ENCODE results near the gene SIVA1.

The SIVA1 gene

DNA sequence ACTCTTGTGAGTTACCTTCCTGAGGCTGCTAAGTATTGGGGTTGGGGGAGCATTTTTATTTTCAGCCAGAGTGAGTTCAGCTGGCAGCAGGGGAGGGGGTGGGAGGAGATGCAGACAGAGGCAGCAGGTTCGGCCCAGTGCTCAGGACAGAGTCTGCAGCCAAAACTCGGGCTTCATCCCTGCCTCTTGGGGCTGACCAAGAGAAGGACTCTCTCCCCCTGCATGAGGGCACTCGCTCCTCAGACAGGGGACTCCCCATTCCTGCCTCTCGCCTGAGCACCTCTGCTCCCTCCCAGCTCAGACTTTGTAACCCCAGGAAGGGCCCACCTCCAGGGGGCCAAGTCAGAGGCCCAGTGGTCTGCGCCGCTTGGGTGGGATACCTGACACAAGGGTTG, 43.7 kb downstream of the SIVA1 start:
- TF ChIP-seq YY1 (IDR thresholded peaks at IDR 0.05; ENCODE audit: insufficient read depth, insufficient read length) = no peak
- TF ChIP-seq ZNF274 (IDR thresholded peaks at IDR 0.05; ENCODE audit: low read depth, low read length) = no peak
- TF ChIP-seq SUZ12 (IDR thresholded peaks at IDR 0.05; ENCODE audit: extremely low read depth, insufficient read depth, insufficient read length) = no peak
- no peak for DNase-seq (ENCODE audit: low read depth, low spot score)
- Histone ChIP-seq H3K4me1 (ENCODE audit: insufficient read depth, insufficient read length) (peaks cover 43% of the 10 kb centered on the region), H3K4me3 (ENCODE audit: insufficient read length, low read depth) (no peak overlapping the region), H3K27me3 (ENCODE audit: insufficient read depth, insufficient read length) (peaks cover 23% of the 10 kb centered on the region), H3K9ac (ENCODE audit: insufficient read length, low read depth) (peak overlapping the region; percentile 61), H3K36me3 (ENCODE audit: insufficient read depth, insufficient read length, low read length) (peaks cover 16% of the 10 kb centered on the region), H3K9me3 (ENCODE audit: insufficient read depth, low read length) (no peaks in the 10 kb centered on the region)

DNA sequence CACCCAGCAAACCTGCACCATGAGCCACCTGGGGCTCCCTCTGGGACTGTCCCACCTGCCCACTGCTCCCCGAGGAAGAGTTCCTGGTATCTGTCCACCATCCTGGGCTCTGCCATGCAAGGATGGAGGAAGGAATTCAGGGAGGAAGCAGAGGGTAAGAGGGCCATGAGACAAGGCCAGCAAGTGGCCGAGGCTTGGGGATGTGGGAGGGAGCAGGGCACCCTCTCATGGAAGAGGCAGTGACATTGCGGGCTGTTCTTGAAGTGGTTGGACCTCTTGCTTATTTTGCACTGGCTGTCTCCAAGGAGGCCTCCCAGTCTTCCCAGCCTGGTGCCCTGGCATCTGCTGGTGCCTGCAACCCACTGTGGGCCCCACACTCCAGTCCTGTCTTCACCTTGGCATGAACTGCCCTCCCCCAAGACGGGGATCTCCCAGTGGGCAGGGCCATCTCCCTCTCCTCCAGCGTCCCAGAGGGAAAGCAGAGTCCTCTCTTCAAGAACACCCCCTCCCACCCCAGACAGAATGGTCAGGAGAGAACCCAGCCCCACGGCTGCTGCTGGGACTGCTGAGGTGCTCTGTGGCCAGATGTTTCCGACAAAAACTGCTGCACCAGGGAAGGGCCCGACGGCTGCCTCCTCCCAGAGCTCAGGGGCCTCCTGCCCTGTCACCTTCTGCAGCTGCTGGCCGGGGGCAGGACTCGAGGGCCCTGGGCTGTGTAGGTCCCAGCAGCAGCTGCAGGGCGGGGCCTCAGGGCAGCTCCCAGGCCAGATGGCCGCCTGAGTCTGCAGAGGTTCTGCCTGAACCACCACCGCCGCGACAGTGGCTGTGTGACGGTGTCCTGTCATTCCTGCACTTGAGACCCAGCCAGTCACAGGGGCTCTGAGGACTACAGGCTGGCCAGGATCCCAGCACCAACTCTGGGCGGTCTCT, 44.4 kb downstream of the SIVA1 start:
- Histone ChIP-seq H3K36me3 (ENCODE audit: insufficient read depth, insufficient read length, low read length) (peaks cover 14% of the 10 kb centered on the region), H3K27me3 (ENCODE audit: insufficient read depth, insufficient read length) (peaks cover 30% of the 10 kb centered on the region), H3K4me1 (ENCODE audit: insufficient read depth, insufficient read length) (peaks cover 40% of the 10 kb centered on the region), H3K9me3 (ENCODE audit: insufficient read depth, low read length) (no peaks in the 10 kb centered on the region), H3K9ac (ENCODE audit: insufficient read length, low read depth) (peak overlapping the region; percentile 61), H3K4me3 (ENCODE audit: insufficient read length, low read depth) (peak overlapping the region; percentile 3)
- no peak for TF ChIP-seq YY1 (IDR thresholded peaks at IDR 0.05; ENCODE audit: insufficient read depth, insufficient read length)
- TF ChIP-seq SUZ12 (IDR thresholded peaks at IDR 0.05; ENCODE audit: extremely low read depth, insufficient read depth, insufficient read length) = no peak
- no peak for TF ChIP-seq ZNF274 (IDR thresholded peaks at IDR 0.05; ENCODE audit: low read depth, low read length)
- no peak for DNase-seq (ENCODE audit: low read depth, low spot score)

DNA sequence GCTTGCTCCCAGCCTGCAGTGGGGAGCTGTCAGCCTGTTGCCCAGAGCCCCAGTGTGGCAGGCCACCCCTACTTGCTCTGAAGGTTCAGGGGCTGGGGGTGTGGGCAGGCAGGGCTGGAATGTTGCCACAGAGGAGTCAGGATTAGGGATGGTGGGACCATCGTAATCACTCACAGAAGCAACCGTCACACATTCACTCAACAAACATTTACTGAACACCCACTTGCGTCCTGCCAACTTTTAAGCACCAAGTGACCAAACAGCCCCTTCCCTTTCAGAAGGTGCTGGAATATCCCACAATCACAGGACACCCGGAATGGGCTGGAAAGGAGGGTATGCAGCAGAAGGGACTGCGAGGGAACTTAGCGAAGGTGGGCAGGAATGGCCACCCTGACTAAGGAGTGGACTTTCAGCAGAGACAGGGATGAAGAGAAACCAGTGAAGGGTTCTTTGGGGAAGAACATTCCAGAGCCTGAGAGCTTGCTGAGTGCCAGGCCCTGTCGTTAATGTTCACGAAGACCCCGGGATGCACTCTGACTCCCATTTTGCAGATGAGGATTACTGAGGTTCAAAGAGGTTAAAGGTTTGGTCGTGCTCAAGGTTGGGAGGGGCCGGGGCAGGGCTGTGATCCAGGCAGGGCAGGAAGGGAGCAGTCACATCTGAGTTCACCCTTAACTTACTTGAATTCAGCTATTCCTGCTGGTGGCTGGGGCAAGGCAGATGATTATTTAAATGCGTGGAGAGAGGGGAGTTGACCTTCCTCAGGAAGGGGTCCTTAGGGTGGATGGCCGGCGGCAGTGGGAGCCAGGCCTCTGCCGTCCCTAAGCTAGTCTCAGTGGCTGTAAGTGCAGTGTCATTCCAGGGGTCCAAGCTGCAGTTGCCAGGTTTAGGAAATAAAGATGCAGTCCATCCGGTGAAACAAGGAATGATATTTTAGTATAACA, 45.6 kb downstream of the SIVA1 start:
- TF ChIP-seq SUZ12 (IDR thresholded peaks at IDR 0.05; ENCODE audit: extremely low read depth, insufficient read depth, insufficient read length) (no peak), YY1 (IDR thresholded peaks at IDR 0.05; ENCODE audit: insufficient read depth, insufficient read length) (no peak), ZNF274 (IDR thresholded peaks at IDR 0.05; ENCODE audit: low read depth, low read length) (no peak)
- Histone ChIP-seq H3K36me3 (ENCODE audit: insufficient read depth, insufficient read length, low read length) (peaks cover 10% of the 10 kb centered on the region), H3K27me3 (ENCODE audit: insufficient read depth, insufficient read length) (peaks cover 33% of the 10 kb centered on the region), H3K9me3 (ENCODE audit: insufficient read depth, low read length) (no peaks in the 10 kb centered on the region), H3K4me1 (ENCODE audit: insufficient read depth, insufficient read length) (peaks cover 41% of the 10 kb centered on the region), H3K4me3 (ENCODE audit: insufficient read length, low read depth) (no peak overlapping the region), H3K9ac (ENCODE audit: insufficient read length, low read depth) (peak overlapping the region; percentile 36)
- DNase-seq (ENCODE audit: low read depth, low spot score) = no peak

DNA sequence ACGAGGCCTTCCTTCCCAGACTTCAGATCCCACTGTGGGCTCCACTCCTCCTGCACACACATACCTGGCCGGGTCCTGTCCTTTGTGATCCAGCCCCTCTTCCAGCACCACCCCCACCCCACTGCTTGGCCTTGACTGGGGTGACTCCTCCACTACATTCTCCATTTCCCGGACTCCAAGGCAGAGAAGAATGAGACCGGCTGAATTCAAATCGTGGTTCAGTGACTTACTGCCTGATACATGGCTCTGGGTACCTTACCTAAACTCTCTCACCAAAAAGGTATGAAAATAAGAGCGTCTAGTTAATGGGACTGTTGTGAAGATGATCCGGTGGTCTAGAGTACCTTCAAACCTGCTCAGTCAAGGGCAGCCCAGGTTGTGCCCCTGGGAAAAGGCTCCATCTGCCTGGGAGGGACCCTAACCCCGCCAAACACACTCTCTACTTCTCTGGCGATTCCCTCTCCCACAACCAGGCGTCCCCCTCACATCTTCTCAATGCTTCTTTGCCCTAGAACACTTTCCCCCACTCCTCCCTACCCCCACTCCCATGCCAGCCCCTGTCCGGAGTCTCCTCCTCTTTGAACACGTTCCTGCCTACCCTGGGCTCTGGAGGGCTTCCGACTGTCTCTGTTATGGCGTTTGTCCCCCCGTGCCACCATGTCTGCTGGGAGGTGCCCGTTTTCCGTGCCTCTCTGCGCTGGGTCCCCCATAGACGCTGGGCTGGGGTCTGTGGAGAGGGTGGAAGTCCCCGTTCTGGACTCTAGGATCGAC, 46.5 kb downstream of the SIVA1 start:
- Histone ChIP-seq H3K4me3 (ENCODE audit: insufficient read length, low read depth) (peak overlapping the region; percentile 64), H3K9me3 (ENCODE audit: insufficient read depth, low read length) (no peaks in the 10 kb centered on the region), H3K9ac (ENCODE audit: insufficient read length, low read depth) (peak overlapping the region; percentile 85), H3K36me3 (ENCODE audit: insufficient read depth, insufficient read length, low read length) (peaks cover 11% of the 10 kb centered on the region), H3K4me1 (ENCODE audit: insufficient read depth, insufficient read length) (peaks cover 36% of the 10 kb centered on the region), H3K27me3 (ENCODE audit: insufficient read depth, insufficient read length) (peaks cover 33% of the 10 kb centered on the region)
- TF ChIP-seq ZNF274 (IDR thresholded peaks at IDR 0.05; ENCODE audit: low read depth, low read length) (no peak), YY1 (IDR thresholded peaks at IDR 0.05; ENCODE audit: insufficient read depth, insufficient read length) (no peak), SUZ12 (IDR thresholded peaks at IDR 0.05; ENCODE audit: extremely low read depth, insufficient read depth, insufficient read length) (no peak)
- no peak for DNase-seq (ENCODE audit: low read depth, low spot score)

DNA sequence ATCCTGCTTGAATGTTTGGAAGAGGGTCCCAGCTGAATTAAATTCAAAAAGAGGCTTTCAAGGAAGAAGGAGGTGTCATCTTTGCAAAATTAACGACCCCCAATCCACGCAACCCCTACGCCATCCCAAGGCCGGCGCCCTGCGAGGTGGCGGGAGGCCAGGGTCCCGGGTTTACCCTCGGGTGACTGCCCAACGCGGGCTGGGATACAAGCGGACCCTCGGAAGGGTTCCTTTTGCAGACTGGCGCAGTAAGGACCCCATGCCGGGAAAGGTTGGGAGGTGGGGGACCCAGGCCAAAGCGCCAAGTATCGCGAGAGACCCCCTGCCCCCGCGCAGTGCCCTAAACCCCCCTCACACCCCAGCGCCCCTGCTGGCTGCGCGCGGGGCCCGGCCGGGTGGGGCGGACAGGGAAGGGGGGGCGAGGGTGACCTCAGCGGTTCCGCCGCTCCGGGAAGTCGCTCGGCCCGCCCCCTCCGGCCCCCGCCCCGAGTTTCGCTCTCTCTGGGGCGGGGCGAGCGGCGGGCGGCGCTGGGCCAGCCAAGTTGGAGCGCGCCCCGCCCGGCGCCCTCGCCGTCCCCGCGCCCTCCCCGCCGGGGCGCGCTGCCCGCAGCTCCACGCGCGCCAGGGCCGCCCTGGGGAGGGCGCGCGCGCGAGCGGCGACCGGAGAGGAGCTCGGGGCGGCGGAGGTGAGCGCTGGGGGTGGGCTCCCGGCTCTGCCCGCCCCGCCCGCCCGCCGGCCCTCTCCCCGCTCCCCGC, 47.2 kb downstream of the SIVA1 start:
- H3K4me3 ChIP-seq (ENCODE audit: insufficient read length, low read depth) = peak overlapping the region; percentile 64
- H3K9me3 ChIP-seq (ENCODE audit: insufficient read depth, low read length) = no peaks in the 10 kb centered on the region
- H3K4me1 ChIP-seq (ENCODE audit: insufficient read depth, insufficient read length) = peaks cover 37% of the 10 kb centered on the region
- peak overlapping the region; percentile 85 for H3K9ac ChIP-seq (ENCODE audit: insufficient read length, low read depth)
- DNase-seq (ENCODE audit: low read depth, low spot score) = no peak
- H3K27me3 ChIP-seq (ENCODE audit: insufficient read depth, insufficient read length) = peaks cover 33% of the 10 kb centered on the region
- TF ChIP-seq ZNF274 (IDR thresholded peaks at IDR 0.05; ENCODE audit: low read depth, low read length) = no peak
- no peak for TF ChIP-seq YY1 (IDR thresholded peaks at IDR 0.05; ENCODE audit: insufficient read depth, insufficient read length)
- no peak for TF ChIP-seq SUZ12 (IDR thresholded peaks at IDR 0.05; ENCODE audit: extremely low read depth, insufficient read depth, insufficient read length)
- H3K36me3 ChIP-seq (ENCODE audit: insufficient read depth, insufficient read length, low read length) = peaks cover 12% of the 10 kb centered on the region

Data from NT2/D1 (cell line).